Measurements from ENCODE around the gene C3orf18. TPM values are rescaled to one million over a fixed set of nuclear protein-coding genes. Genes with fewer than 3 reads are reported as not detected.

Gene C3orf18
- total RNA-seq, 5 donors from 2014 or later (not counting 1 experiment from before 2014, with no cell fraction given), result 15.3 to 24.7 (median 19.5) TPM

- no peaks in the 10 kb centered on the region for H3K4me1 ChIP-seq (ENCODE audit: control insufficient read depth in 1 of 2, extremely low read depth in 1 of 2, insufficient read depth in 2 of 2, low read length in 2 of 2)
- no peaks in the 10 kb centered on the region for H3K9me3 ChIP-seq
Observed at GRCh38 chr3:50525191-50525910, 42.2 kb downstream of the C3orf18 start.

GRCh38 chr3:50524746-50525145 lies 42.8 kb downstream of the C3orf18 start:
- no peaks in the 10 kb centered on the region for H3K36me3 ChIP-seq (ENCODE audit: control insufficient read depth in 2 of 2, extremely low read depth in 1 of 2, insufficient read depth in 1 of 2, low read length in 1 of 2)
- H3K4me1 ChIP-seq (ENCODE audit: control insufficient read depth in 1 of 2, extremely low read depth in 1 of 2, insufficient read depth in 2 of 2, low read length in 2 of 2), result no peaks in the 10 kb centered on the region
- Mint-ChIP-seq H3K4me3 (no peak overlapping the region), H3K4me1 (peaks cover 0 to under 1% (median under 1%) of the 10 kb centered on the region in 3 donors), H3K27me3 (peaks cover 3 to 12% of the 10 kb centered on the region in 2 donors), H3K27ac (no peak overlapping the region), H3K36me3 (no peaks in the 10 kb centered on the region), H3K9me3 (no peaks in the 10 kb centered on the region)
- ATAC-seq (replicated peaks in 1 of 4), result no peak
- no peak for DNase-seq
- ChIA-PET POLR2A (no interaction called here), CTCF (interaction anchor here in 1 of 2 donors (0.6 kb wide), 1 partner anchor 11 kb away, joined by 5 read pairs; no protein-coding TSS in a partner anchor)
- H3K4me3 ChIP-seq (ENCODE audit: control insufficient read depth in 1 of 2, extremely low read depth in 1 of 2, low read length in 1 of 2), result no peak overlapping the region
- peaks cover 0 to 35% of the 10 kb centered on the region in 2 experiments for H3K27me3 ChIP-seq (replicated peaks in 1 of 2; ENCODE audit: control insufficient read depth in 2 of 2, extremely low read depth in 1 of 2, insufficient read depth in 2 of 2, low read length in 1 of 2)
- 80% methylated on average over 3 of the region's 5 CpGs for WGBS (ENCODE audit: insufficient coverage)
- no peaks in the 10 kb centered on the region for H3K9me3 ChIP-seq
- H3K27ac ChIP-seq (ENCODE audit: low read length), result no peak overlapping the region

More at GRCh38 chr3:50525191-50525910, 42.2 kb downstream of the C3orf18 start:
- H3K27me3 Mint-ChIP-seq, result peaks cover 4 to 13% of the 10 kb centered on the region in 2 donors
- H3K4me3 ChIP-seq (ENCODE audit: control insufficient read depth in 1 of 2, extremely low read depth in 1 of 2, low read length in 1 of 2), result no peak overlapping the region
- no peaks in the 10 kb centered on the region for H3K36me3 Mint-ChIP-seq
- ATAC-seq (replicated peaks in 1 of 4) (no peak), DNase-seq (no peak)
- no peaks in the 10 kb centered on the region for H3K9me3 Mint-ChIP-seq
- ChIA-PET CTCF (interaction anchor here in 1 of 2 donors (0.6 kb wide), 1 partner anchor 10 kb away, joined by 5 read pairs; no protein-coding TSS in a partner anchor), POLR2A (no interaction called here)
- H3K27me3 ChIP-seq (replicated peaks in 1 of 2; ENCODE audit: control insufficient read depth in 2 of 2, extremely low read depth in 1 of 2, insufficient read depth in 2 of 2, low read length in 1 of 2), result peaks cover 0 to 40% of the 10 kb centered on the region in 2 experiments
- no peaks in the 10 kb centered on the region for H3K36me3 ChIP-seq (ENCODE audit: control insufficient read depth in 2 of 2, extremely low read depth in 1 of 2, insufficient read depth in 1 of 2, low read length in 1 of 2)
- no peak overlapping the region for H3K27ac ChIP-seq (ENCODE audit: low read length)
- H3K4me3 Mint-ChIP-seq, result no peak overlapping the region
- H3K27ac Mint-ChIP-seq, result no peak overlapping the region
- 61% methylated on average over 2 of the region's 9 CpGs for WGBS (ENCODE audit: insufficient coverage)
- H3K4me1 Mint-ChIP-seq, result no peaks in the 10 kb centered on the region

- H3K9me3 ChIP-seq, result no peaks in the 10 kb centered on the region
- H3K36me3 ChIP-seq (ENCODE audit: control insufficient read depth in 2 of 2, extremely low read depth in 1 of 2, insufficient read depth in 1 of 2, low read length in 1 of 2), result no peaks in the 10 kb centered on the region
- H3K4me3 ChIP-seq (ENCODE audit: control insufficient read depth in 1 of 2, extremely low read depth in 1 of 2, low read length in 1 of 2), result no peak overlapping the region
- ChIA-PET CTCF (interaction anchor here (0.6 to 0.7 kb wide), 3 partner anchors 9 to 1046 kb away, joined by 3 to 6 read pairs (median 3); no protein-coding TSS in a partner anchor), POLR2A (interaction anchor here in 1 of 2 donors (0.5 kb wide), 1 partner anchor 47 kb away, joined by 3 read pairs; no protein-coding TSS in a partner anchor)
- H3K9me3 Mint-ChIP-seq, result no peaks in the 10 kb centered on the region
- H3K27ac Mint-ChIP-seq, result no peak overlapping the region
- WGBS (ENCODE audit: insufficient coverage), result 78% methylated on average over 2 of the region's 9 CpGs
- DNase-seq (no peak), ATAC-seq (replicated peaks in 1 of 4) (no peak)
- no peaks in the 10 kb centered on the region for H3K36me3 Mint-ChIP-seq
- no peak overlapping the region for H3K4me3 Mint-ChIP-seq
- H3K27me3 Mint-ChIP-seq, result peaks cover 5 to 7% of the 10 kb centered on the region in 2 donors
- H3K27ac ChIP-seq (ENCODE audit: low read length), result no peak overlapping the region
- peaks cover 0 to 3% of the 10 kb centered on the region in 2 experiments for H3K4me1 ChIP-seq (ENCODE audit: control insufficient read depth in 1 of 2, extremely low read depth in 1 of 2, insufficient read depth in 2 of 2, low read length in 2 of 2)
- peaks cover 0 to 30% of the 10 kb centered on the region in 2 experiments for H3K27me3 ChIP-seq (replicated peaks in 1 of 2; ENCODE audit: control insufficient read depth in 2 of 2, extremely low read depth in 1 of 2, insufficient read depth in 2 of 2, low read length in 1 of 2)
- H3K4me1 Mint-ChIP-seq, result peaks cover 8 to 9% (median 8%) of the 10 kb centered on the region in 3 donors
Observed at GRCh38 chr3:50523279-50523811, 44.2 kb downstream of the C3orf18 start.

GRCh38 chr3:50521572-50521971 lies 46.0 kb downstream of the C3orf18 start:
- CTCF ChIA-PET, result no interaction called here
- no peak for DNase-seq
- peaks cover 7% of the 10 kb centered on the region in 2 donors for H3K27me3 Mint-ChIP-seq
- Histone ChIP-seq H3K9me3 (no peaks in the 10 kb centered on the region), H3K36me3 (ENCODE audit: control insufficient read depth in 2 of 2, extremely low read depth in 1 of 2, insufficient read depth in 1 of 2, low read length in 1 of 2) (no peaks in the 10 kb centered on the region), H3K27me3 (replicated peaks in 1 of 2; ENCODE audit: control insufficient read depth in 2 of 2, extremely low read depth in 1 of 2, insufficient read depth in 2 of 2, low read length in 1 of 2) (peaks cover 0 to 27% of the 10 kb centered on the region in 2 experiments), H3K4me3 (ENCODE audit: control insufficient read depth in 1 of 2, extremely low read depth in 1 of 2, low read length in 1 of 2) (no peak overlapping the region), H3K4me1 (ENCODE audit: control insufficient read depth in 1 of 2, extremely low read depth in 1 of 2, insufficient read depth in 2 of 2, low read length in 2 of 2) (peaks cover 0 to 3% of the 10 kb centered on the region in 2 experiments), H3K27ac (ENCODE audit: low read length) (no peak overlapping the region)
- POLR2A ChIA-PET, result no interaction called here
- H3K36me3 Mint-ChIP-seq, result no peaks in the 10 kb centered on the region
- no peaks in the 10 kb centered on the region for H3K9me3 Mint-ChIP-seq
- no peak overlapping the region for H3K4me3 Mint-ChIP-seq
- WGBS (ENCODE audit: insufficient coverage), result no CpG with 5 or more reads among the region's 5 CpGs
- no peak for ATAC-seq (replicated peaks in 1 of 4)
- H3K4me1 Mint-ChIP-seq, result peaks cover 8 to 11% (median 10%) of the 10 kb centered on the region in 3 donors
- no peak overlapping the region for H3K27ac Mint-ChIP-seq

GRCh38 chr3:50520849-50521248 lies 46.7 kb downstream of the C3orf18 start:
- ChIA-PET POLR2A (no interaction called here), CTCF (no interaction called here)
- H3K4me1 ChIP-seq (ENCODE audit: control insufficient read depth in 1 of 2, extremely low read depth in 1 of 2, insufficient read depth in 2 of 2, low read length in 2 of 2), result peaks cover 2 to 8% of the 10 kb centered on the region in 2 experiments
- Mint-ChIP-seq H3K27ac (no peak overlapping the region), H3K4me1 (peaks cover 8 to 15% (median 13%) of the 10 kb centered on the region in 3 donors), H3K36me3 (no peaks in the 10 kb centered on the region), H3K27me3 (peaks cover 5 to 7% of the 10 kb centered on the region in 2 donors), H3K9me3 (no peaks in the 10 kb centered on the region), H3K4me3 (no peak overlapping the region)
- no peak overlapping the region for H3K27ac ChIP-seq (ENCODE audit: low read length)
- no peak for DNase-seq
- no peaks in the 10 kb centered on the region for H3K36me3 ChIP-seq (ENCODE audit: control insufficient read depth in 2 of 2, extremely low read depth in 1 of 2, insufficient read depth in 1 of 2, low read length in 1 of 2)
- H3K27me3 ChIP-seq (replicated peaks in 1 of 2; ENCODE audit: control insufficient read depth in 2 of 2, extremely low read depth in 1 of 2, insufficient read depth in 2 of 2, low read length in 1 of 2), result peaks cover 0 to 23% of the 10 kb centered on the region in 2 experiments
- no peaks in the 10 kb centered on the region for H3K9me3 ChIP-seq
- no peak overlapping the region for H3K4me3 ChIP-seq (ENCODE audit: control insufficient read depth in 1 of 2, extremely low read depth in 1 of 2, low read length in 1 of 2)
- ATAC-seq (replicated peaks in 1 of 4), result no peak
- 73% methylated on average over 3 of the region's 3 CpGs for WGBS (ENCODE audit: insufficient coverage)

- CTCF ChIA-PET, result interaction anchor here in 1 of 2 donors (0.6 kb wide), 1 partner anchor 112 kb away, joined by 3 read pairs; no protein-coding TSS in a partner anchor
Observed at GRCh38 chr3:50519471-50520089, 48.0 kb downstream of the C3orf18 start.

More at GRCh38 chr3:50519471-50520089, 48.0 kb downstream of the C3orf18 start:
- no peak overlapping the region for H3K4me3 ChIP-seq (ENCODE audit: control insufficient read depth in 1 of 2, extremely low read depth in 1 of 2, low read length in 1 of 2)
- Mint-ChIP-seq H3K4me1 (peaks cover 12 to 17% (median 15%) of the 10 kb centered on the region in 3 donors), H3K27me3 (peaks cover 5 to 7% of the 10 kb centered on the region in 2 donors), H3K4me3 (no peak overlapping the region), H3K27ac (no peak overlapping the region), H3K9me3 (no peaks in the 10 kb centered on the region), H3K36me3 (no peaks in the 10 kb centered on the region)
- peak; percentile 66 to 87 (median 76) for ATAC-seq (replicated peaks in 1 of 4)
- POLR2A ChIA-PET, result no interaction called here
- no peak overlapping the region for H3K27ac ChIP-seq (ENCODE audit: low read length)
- H3K9me3 ChIP-seq, result no peaks in the 10 kb centered on the region
- peaks cover 0 to 20% of the 10 kb centered on the region in 2 experiments for H3K27me3 ChIP-seq (replicated peaks in 1 of 2; ENCODE audit: control insufficient read depth in 2 of 2, extremely low read depth in 1 of 2, insufficient read depth in 2 of 2, low read length in 1 of 2)
- peaks cover 2 to 12% of the 10 kb centered on the region in 2 experiments for H3K4me1 ChIP-seq (ENCODE audit: control insufficient read depth in 1 of 2, extremely low read depth in 1 of 2, insufficient read depth in 2 of 2, low read length in 2 of 2)
- WGBS (ENCODE audit: insufficient coverage), result 0% methylated on average over 3 of the region's 7 CpGs
- H3K36me3 ChIP-seq (ENCODE audit: control insufficient read depth in 2 of 2, extremely low read depth in 1 of 2, insufficient read depth in 1 of 2, low read length in 1 of 2), result no peaks in the 10 kb centered on the region
- DNase-seq, result peak; percentile 28 to 82 (median 63)
